IMR-90 (cell line): ENCODE data around the gene MARF1. TPM values are rescaled to one million over a fixed set of nuclear protein-coding genes. Genes with fewer than 3 reads are reported as not detected.

ENCODE experiments used
- ATAC-seq: fragments of 200-7000 bp; cut with Tn5 transposase; 2 replicates; pipeline ENCODE4 v1.9.1; 2020; ENCODE audit warnings: low read depth, mild to moderate bottlenecking, moderate library complexity
- BruUV-seq: library from RNA; stranded (reverse); fragments of 400-500 nt; replicated peaks from 2 replicates; lab custom pipeline; 2021; lab: Mats Ljungman, UMichigan
- CTCF ChIA-PET: fragments of 300-600 bp; formaldehyde crosslinking; extraction: SDS; loops from one replicate; lab custom pipeline; 2021; ENCODE audit warnings: antibody characterized with exemption; lab: Yijun Ruan, JAX
- POLR2A ChIA-PET: fragments of 300-600 bp; sonication (Branson Sonifier 250); formaldehyde crosslinking; loops from one replicate; lab custom pipeline; 2022; ENCODE audit warnings: antibody characterized with exemption; ENCODE audit not compliant: unreplicated experiment; lab: Charles Lee
- DNase-seq: peaks from one replicate; pipeline ENCODE4 v3.0.0; 2013
- H2AFZ ChIP-seq: replicated peaks from 2 replicates; pipeline ENCODE3; 2013; ENCODE audit warnings: low read length, mild to moderate bottlenecking; ENCODE audit not compliant: poor library complexity
- H2AK5ac ChIP-seq: 2 replicates; pipeline ENCODE4 v1.6.1; 2013; ENCODE audit warnings: low read depth, low read length, inconsistent platforms
- H2AK9ac ChIP-seq: replicated peaks from 2 replicates; pipeline ENCODE3; 2013; ENCODE audit warnings: mild to moderate bottlenecking, low read depth, low read length, moderate library complexity; ENCODE audit not compliant: poor library complexity
- H2BK120ac ChIP-seq: 2 replicates; pipeline ENCODE4 v1.6.1; 2013; ENCODE audit warnings: low read depth, low read length, inconsistent platforms
- H2BK15ac ChIP-seq: 3 replicates; pipeline ENCODE4 v1.6.1; 2013; ENCODE audit warnings: low read depth, low read length, inconsistent platforms
- H2BK20ac ChIP-seq: 2 replicates; pipeline ENCODE4 v1.6.1; 2013; ENCODE audit warnings: low read depth, mild to moderate bottlenecking, inconsistent platforms, low read length, moderate library complexity
- H2BK5ac ChIP-seq: 2 replicates; pipeline ENCODE4 v1.6.1; 2013; ENCODE audit warnings: mild to moderate bottlenecking, low read depth, low read length, inconsistent platforms; ENCODE audit not compliant: poor library complexity, severe bottlenecking
- H3K14ac ChIP-seq: replicated peaks from 2 replicates; pipeline ENCODE4 v1.6.1; 2013; ENCODE audit warnings: low read depth, low read length, inconsistent platforms
- H3K18ac ChIP-seq: 2 replicates; pipeline ENCODE4 v1.6.1; 2013; ENCODE audit warnings: low read depth, low read length, control low read depth
- H3K23ac ChIP-seq: 2 replicates; pipeline ENCODE4 v1.6.1; 2013; ENCODE audit warnings: low read depth, low read length, inconsistent platforms
- H3K27ac ChIP-seq: 2 replicates; pipeline ENCODE4 v1.5.1; 2013; ENCODE audit warnings: mild to moderate bottlenecking, control low read depth, low read length; ENCODE audit not compliant: insufficient read depth
- H3K27me3 ChIP-seq: 2 replicates; pipeline ENCODE4 v1.6.1; 2013; ENCODE audit warnings: low read length; ENCODE audit not compliant: control insufficient read depth, insufficient read depth
- H3K36me3 ChIP-seq: 2 replicates; pipeline ENCODE4 v1.6.1; 2013; ENCODE audit warnings: low read length, mixed read lengths; ENCODE audit not compliant: control insufficient read depth, insufficient read depth
- H3K4ac ChIP-seq: 2 replicates; pipeline ENCODE4 v1.6.1; 2013; ENCODE audit warnings: low read depth, low read length, inconsistent platforms
- H3K4me1 ChIP-seq: 2 replicates; pipeline ENCODE4 v1.6.1; 2013; ENCODE audit warnings: low read length, mixed read lengths; ENCODE audit not compliant: control insufficient read depth, insufficient read depth
- H3K4me2 ChIP-seq: 2 replicates; pipeline ENCODE4 v1.6.1; 2013; ENCODE audit warnings: low read depth, mild to moderate bottlenecking, control low read depth, low read length, moderate library complexity
- H3K4me3 ChIP-seq: 2 replicates; pipeline ENCODE4 v1.5.1; 2013; ENCODE audit warnings: low read depth, mild to moderate bottlenecking, control low read depth, low read length, moderate library complexity; ENCODE audit not compliant: insufficient read depth
- H3K56ac ChIP-seq: 2 replicates; pipeline ENCODE4 v1.6.1; 2013; ENCODE audit warnings: low read length, inconsistent platforms; ENCODE audit not compliant: insufficient read depth; ENCODE audit errors: extremely low read depth
- H3K79me1 ChIP-seq, 2 experiments: 2 replicates each; pipeline ENCODE4 v1.6.1; 2013; ENCODE audit warnings: low read length in 2 of 2, inconsistent platforms in 1 of 2, low read depth in 1 of 2
- H3K9ac ChIP-seq: 2 replicates; pipeline ENCODE4 v1.6.1; 2013; ENCODE audit warnings: low read depth, low read length, control low read depth
- H3K9me1 ChIP-seq: 2 replicates; pipeline ENCODE4 v1.6.1; 2013; ENCODE audit warnings: low read length, inconsistent platforms; ENCODE audit not compliant: insufficient read depth
- H3K9me3 ChIP-seq: 2 replicates; pipeline ENCODE4 v1.6.1; 2013; ENCODE audit warnings: low read length; ENCODE audit not compliant: control insufficient read depth, insufficient read depth
- H4K20me1 ChIP-seq: 2 replicates; pipeline ENCODE4 v1.6.1; 2013; ENCODE audit warnings: low read length, inconsistent platforms; ENCODE audit not compliant: insufficient read depth
- H4K5ac ChIP-seq: 2 replicates; pipeline ENCODE4 v1.6.1; 2013; ENCODE audit warnings: mild to moderate bottlenecking, low read depth, low read length, control low read depth
- H4K8ac ChIP-seq, 2 experiments: 2 replicates each; pipeline ENCODE4 v1.6.1; 2013; ENCODE audit warnings: low read depth in 2 of 2, low read length in 2 of 2, control low read depth in 1 of 2, inconsistent platforms in 1 of 2
- H4K91ac ChIP-seq: 2 replicates; pipeline ENCODE4 v1.6.1; 2013; ENCODE audit warnings: low read depth, low read length, inconsistent platforms; ENCODE audit not compliant: insufficient read depth
- BHLHE40 ChIP-seq: fragments of 150-350 bp; IDR thresholded peaks from 2 replicates; pipeline ENCODE4 v1.6.1; 2016; ENCODE audit warnings: mild to moderate bottlenecking, low read depth, low read length
- CHD1 ChIP-seq: IDR thresholded peaks from 2 replicates; pipeline ENCODE4 v1.6.1; 2012; ENCODE audit warnings: low read depth, low read length, improper control_type of control experiment
- FOS ChIP-seq: fragments of 150-350 bp; IDR thresholded peaks from 2 replicates; pipeline ENCODE4 v1.6.1; 2016; ENCODE audit warnings: low read depth, low read length
- POLR2A ChIP-seq: IDR thresholded peaks from 2 replicates; pipeline ENCODE4 v1.6.1; 2012; ENCODE audit warnings: mild to moderate bottlenecking, low read depth, low read length
- RAD21 ChIP-seq: IDR thresholded peaks from 2 replicates; pipeline ENCODE4 v1.6.1; 2012; ENCODE audit warnings: low read length, improper control_type of control experiment
- RFX5 ChIP-seq: IDR thresholded peaks from 2 replicates; pipeline ENCODE4 v1.8.0; 2012; ENCODE audit warnings: low read depth, mild to moderate bottlenecking, low read length, moderate library complexity
- SMC3 ChIP-seq: fragments of 150-350 bp; IDR thresholded peaks from 2 replicates; pipeline ENCODE4 v1.6.1; 2016; ENCODE audit warnings: low read depth, mild to moderate bottlenecking, antibody characterized with exemption, low read length, moderate library complexity
- WGBS, 2 experiments: methylation state at CpG; one replicate each; pipeline versions ENCODE4 v1.1.5 to v1.1.7; 2013; ENCODE audit warnings: missing lambda C conversion rate in 2 of 2; ENCODE audit not compliant: insufficient read length in 1 of 2; ENCODE audit errors: extremely low coverage in 2 of 2; 5-methylcytosine and 5-hydroxymethylcytosine counted together
- dilution Hi-C: fragments of 300-500 bp; cut with HindIII; formaldehyde crosslinking; loops from one replicate; pipeline ENCODE4 v1.14.3; 2018; ENCODE audit warnings: low sequenced_read_pairs; ENCODE audit not compliant: unreplicated experiment
- in situ Hi-C: fragments of 300-500 bp; cut with MboI; formaldehyde crosslinking; loops from 3 replicates; pipeline ENCODE4 v1.14.3; 2019; ENCODE audit warnings: low sequenced_read_pairs, inconsistent platforms, mixed read lengths
- intact Hi-C: fragments of 100-400 bp; cut with micrococcal nuclease; formaldehyde crosslinking; loops from 2 replicates; pipeline ENCODE4 v1.10.0; 2022
- polyA plus RNA-seq, 3 experiments: library from polyadenylated mRNA; depleted of rRNA; stranded (reverse); fragments of >200 nt; gene quantifications; 2 replicates each; pipeline ENCODE4 v1.2.3, GENCODE V29; 2012; ENCODE audit warnings: low replicate concordance in 1 of 3
- total RNA-seq: library from RNA; depleted of rRNA; stranded (reverse); fragments of >200 nt; gene quantifications from 2 replicates; pipeline ENCODE4 v1.2.3, GENCODE V29; 2012
- TF ChIP-seq, protein P1 (sequence below): conservative IDR thresholded peaks from 2 replicates; pipeline ENCODE4 v1.5.1; 2012; ENCODE audit warnings: mild to moderate bottlenecking, low read depth, low read length, improper control_type of control experiment
- TF ChIP-seq, protein P2 (sequence below): fragments of 150-350 bp; IDR thresholded peaks from 2 replicates; pipeline ENCODE4 v1.6.1; 2016; ENCODE audit warnings: low read depth, mild to moderate bottlenecking, low read length, moderate library complexity, borderline replicate concordance

The MARF1 gene
- total and polyA plus RNA-seq, 2 of the 4 experiments (the other 2 are of a cell fraction): 9.0 to 12.9 TPM

DNA sequence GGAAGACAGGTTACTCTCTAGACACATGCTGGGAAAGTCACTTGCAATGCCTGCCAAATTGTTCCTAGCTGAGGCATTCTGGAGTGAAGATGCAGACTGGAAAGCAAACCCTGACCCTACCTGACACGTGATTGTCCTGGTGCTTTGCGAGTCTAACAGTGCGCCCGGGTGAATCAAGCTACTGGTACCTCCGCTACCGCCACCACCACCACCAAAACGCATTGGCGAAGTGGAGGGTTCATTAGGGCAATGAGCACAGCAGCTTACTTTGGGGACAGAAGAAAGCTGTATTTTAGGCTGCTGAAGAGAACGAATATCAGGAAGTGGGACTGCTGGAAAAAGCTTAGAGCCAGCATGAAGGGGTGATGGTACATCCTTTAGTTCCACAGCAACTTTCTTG, 7.0 kb downstream of the MARF1 start:
- H4K91ac ChIP-seq: no peak overlapping the region
- H2AFZ ChIP-seq: no peak overlapping the region
- no peak overlapping the region for H3K18ac ChIP-seq
- ATAC-seq (no peak), DNase-seq (no peak)
- H2BK120ac ChIP-seq: no peak overlapping the region
- H3K4ac ChIP-seq: no peak overlapping the region
- POLR2A ChIA-PET: no interaction called here
- H3K9ac ChIP-seq: no peak overlapping the region
- BruUV-seq: no TSS peak
- no peak overlapping the region for H3K56ac ChIP-seq
- dilution Hi-C loops (no loop called here), intact Hi-C loops (no loop called here), in situ Hi-C loops (no loop called here)
- H3K9me3 ChIP-seq: no peaks in the 10 kb centered on the region
- H3K4me1 ChIP-seq: no peaks in the 10 kb centered on the region
- H3K79me1 ChIP-seq: peaks cover 26% of the 10 kb centered on the region in 2 experiments
- H4K8ac ChIP-seq: no peak overlapping the region
- H3K4me3 ChIP-seq: no peak overlapping the region
- no peaks in the 10 kb centered on the region for H3K9me1 ChIP-seq
- no peak overlapping the region for H2BK5ac ChIP-seq
- no peak overlapping the region for H4K5ac ChIP-seq
- H3K36me3 ChIP-seq: peaks cover 42% of the 10 kb centered on the region
- H2BK15ac ChIP-seq: no peak overlapping the region
- no peak overlapping the region for H2AK9ac ChIP-seq
- H2BK20ac ChIP-seq: no peak overlapping the region
- no peak overlapping the region for H3K27ac ChIP-seq
- H4K20me1 ChIP-seq: no peaks in the 10 kb centered on the region; the same call in 1 of the 2 replicates
- H2AK5ac ChIP-seq: no peak overlapping the region
- TF ChIP-seq RFX5 (no peak), POLR2A (no peak), BHLHE40 (no peak), FOS (no peak), CHD1 (no peak), RAD21 (no peak), SMC3 (no peak)
- TF ChIP-seq, protein P1, sequence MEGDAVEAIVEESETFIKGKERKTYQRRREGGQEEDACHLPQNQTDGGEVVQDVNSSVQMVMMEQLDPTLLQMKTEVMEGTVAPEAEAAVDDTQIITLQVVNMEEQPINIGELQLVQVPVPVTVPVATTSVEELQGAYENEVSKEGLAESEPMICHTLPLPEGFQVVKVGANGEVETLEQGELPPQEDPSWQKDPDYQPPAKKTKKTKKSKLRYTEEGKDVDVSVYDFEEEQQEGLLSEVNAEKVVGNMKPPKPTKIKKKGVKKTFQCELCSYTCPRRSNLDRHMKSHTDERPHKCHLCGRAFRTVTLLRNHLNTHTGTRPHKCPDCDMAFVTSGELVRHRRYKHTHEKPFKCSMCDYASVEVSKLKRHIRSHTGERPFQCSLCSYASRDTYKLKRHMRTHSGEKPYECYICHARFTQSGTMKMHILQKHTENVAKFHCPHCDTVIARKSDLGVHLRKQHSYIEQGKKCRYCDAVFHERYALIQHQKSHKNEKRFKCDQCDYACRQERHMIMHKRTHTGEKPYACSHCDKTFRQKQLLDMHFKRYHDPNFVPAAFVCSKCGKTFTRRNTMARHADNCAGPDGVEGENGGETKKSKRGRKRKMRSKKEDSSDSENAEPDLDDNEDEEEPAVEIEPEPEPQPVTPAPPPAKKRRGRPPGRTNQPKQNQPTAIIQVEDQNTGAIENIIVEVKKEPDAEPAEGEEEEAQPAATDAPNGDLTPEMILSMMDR: no peak
- TF ChIP-seq, protein P2, sequence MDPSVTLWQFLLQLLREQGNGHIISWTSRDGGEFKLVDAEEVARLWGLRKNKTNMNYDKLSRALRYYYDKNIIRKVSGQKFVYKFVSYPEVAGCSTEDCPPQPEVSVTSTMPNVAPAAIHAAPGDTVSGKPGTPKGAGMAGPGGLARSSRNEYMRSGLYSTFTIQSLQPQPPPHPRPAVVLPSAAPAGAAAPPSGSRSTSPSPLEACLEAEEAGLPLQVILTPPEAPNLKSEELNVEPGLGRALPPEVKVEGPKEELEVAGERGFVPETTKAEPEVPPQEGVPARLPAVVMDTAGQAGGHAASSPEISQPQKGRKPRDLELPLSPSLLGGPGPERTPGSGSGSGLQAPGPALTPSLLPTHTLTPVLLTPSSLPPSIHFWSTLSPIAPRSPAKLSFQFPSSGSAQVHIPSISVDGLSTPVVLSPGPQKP: no peak
- no peaks in the 10 kb centered on the region for H3K27me3 ChIP-seq
- CTCF ChIA-PET: interaction anchor here (1.2 kb wide), 1 partner anchor 46 kb away, joined by 3 read pairs; no protein-coding TSS in a partner anchor
- no peak overlapping the region for H3K14ac ChIP-seq
- H3K23ac ChIP-seq: no peak overlapping the region
- no CpG with 5 or more reads among the region's 9 CpGs for WGBS, 2 experiments
- H3K4me2 ChIP-seq: no peak overlapping the region
